DMS79 treated with DMSO at 0.1 percent for 48 hours (cell line): ENCODE measurements around the gene ATP6V0A4.
"Not testable (repeated sequence)": the region's sequence is repeated elsewhere in the genome, so short reads cannot be mapped to it uniquely, and the experiment has no call there.

Experiments used
- DNase-seq: peaks from one replicate; lab custom pipeline; 2025; lab: John Stamatoyannopoulos, UW

ATP6V0A4 gene

DNA sequence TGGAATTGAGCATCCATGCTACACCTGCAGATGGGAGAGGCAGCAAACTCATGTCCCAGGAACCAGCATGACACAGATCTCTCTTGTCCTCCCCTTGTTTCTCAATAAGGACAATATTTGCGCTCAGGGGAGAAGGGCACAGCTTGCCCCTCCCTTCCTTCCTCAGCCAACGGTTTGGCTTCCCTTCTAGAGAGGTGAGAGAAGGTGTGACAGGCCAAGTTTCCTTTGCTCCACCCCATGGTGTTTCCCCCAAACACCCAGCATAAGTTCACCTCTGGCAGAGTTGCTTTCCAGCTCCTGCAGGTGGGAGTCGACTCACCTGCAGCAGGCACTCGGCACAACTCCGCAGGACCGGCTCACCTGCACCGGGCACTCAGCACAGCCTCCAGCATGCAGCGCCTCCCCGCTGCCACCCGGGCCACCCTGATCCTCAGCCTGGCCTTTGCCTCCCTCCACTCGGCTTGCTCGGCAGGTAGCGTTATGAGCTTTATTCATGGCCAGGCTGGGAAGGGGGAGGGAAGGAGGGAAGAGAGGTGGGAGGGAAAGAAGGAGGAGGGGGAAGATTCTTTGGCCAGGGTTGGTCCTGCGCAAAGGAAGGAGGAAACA lies at the start of gene ATP6V0A4, which contains the start of gene TMEM213:
Gene ATP6V0A4 (minus strand): TSS at position 482 of the 606 bp plus-strand sequence. CDS start 26,949 bp downstream, outside the sequence.
Gene TMEM213 (plus strand): TSS at position 280 of the 606 bp plus-strand sequence. CDS start 111 bp downstream, at position 391.
- DNase-seq: no peak

GRCh38 chr7:138845711-138846110 lies 47.7 kb upstream of the ATP6V0A4 start:
- no peak for DNase-seq

GRCh38 chr7:138843632-138844580 lies 45.9 kb upstream of the ATP6V0A4 start:
- DNase-seq: no peak

DNA sequence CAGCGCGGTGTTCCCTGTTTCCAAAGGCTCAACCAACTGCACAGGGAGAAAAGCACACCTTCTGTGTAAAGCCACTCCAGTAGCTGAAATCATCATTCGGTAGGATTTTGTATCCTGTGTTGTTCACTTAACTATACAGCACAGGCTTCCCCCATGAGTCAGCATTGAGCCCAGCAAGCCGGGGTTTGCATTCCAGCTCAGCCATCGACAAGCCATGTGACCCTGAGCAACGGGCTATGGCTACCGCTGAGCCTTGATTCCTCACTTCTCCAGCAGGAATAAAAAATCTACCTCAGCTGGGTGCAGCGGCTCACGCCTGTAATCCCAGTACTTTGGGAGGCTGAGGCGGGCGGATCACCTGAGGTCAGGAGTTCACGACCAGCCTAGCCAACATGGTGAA lies 44.1 kb upstream of the ATP6V0A4 start:
- DNase-seq: no peak

DNA sequence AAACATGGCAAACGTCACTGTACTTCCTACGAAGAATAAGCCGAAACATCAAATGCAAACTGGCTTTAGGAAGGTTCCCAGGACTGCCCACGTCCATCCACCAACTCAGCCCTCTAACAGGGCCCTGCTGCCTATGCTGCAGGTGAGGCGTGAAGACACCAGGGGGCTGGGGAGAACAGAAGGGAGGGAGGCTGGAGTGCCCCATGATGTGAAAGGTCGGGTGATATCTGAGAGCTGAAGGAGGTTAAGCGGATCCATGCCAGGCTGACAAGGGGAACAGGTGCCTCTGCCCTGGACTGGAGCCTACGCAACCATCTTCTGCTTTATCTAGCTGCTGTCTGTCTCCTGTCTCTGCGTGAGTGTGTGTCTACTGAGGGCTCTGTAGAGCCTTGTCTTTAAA lies 40.2 kb upstream of the ATP6V0A4 start:
- peak; percentile 22 for DNase-seq

DNA sequence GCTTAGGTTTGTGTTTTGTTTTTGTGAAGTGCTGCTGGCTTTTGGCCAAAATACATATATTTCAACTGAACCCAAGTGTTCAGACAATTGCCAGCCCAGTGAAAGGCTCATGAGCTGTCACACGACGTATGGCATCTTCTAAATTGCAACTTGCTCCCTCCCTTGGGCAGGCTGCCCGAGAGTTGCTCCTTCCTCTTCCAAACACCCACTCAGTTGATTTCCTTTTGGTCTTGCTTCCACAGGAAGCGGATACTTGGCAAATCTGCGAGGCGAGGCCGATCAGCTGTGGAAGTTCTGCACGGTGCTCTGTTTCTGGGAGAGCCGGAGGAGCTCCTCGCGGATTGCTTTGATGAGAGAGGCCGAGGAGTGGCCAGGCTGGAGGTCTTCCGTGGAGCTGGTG lies 39.6 kb upstream of the ATP6V0A4 start:
- DNase-seq: peak; percentile 57

DNA sequence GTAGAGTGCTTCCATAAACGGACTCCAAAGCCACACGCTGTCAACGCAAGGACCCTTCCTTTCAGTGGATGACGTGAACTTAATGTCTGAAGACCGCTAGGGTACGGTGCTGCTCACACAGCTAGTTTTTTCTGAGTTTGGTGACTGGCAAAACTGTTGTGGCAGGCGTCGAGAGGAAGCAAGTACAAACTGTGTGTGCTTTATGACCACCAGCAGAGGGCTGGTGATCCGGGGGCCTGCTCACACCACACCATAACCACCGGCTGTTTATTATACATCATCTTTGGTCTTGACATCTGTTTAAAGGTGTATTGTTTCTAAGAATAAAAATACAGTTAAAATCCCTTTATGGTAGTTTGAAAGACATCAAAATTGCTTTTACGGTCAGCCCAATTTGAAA lies 37.1 kb upstream of the ATP6V0A4 start:
- no peak for DNase-seq

DNA sequence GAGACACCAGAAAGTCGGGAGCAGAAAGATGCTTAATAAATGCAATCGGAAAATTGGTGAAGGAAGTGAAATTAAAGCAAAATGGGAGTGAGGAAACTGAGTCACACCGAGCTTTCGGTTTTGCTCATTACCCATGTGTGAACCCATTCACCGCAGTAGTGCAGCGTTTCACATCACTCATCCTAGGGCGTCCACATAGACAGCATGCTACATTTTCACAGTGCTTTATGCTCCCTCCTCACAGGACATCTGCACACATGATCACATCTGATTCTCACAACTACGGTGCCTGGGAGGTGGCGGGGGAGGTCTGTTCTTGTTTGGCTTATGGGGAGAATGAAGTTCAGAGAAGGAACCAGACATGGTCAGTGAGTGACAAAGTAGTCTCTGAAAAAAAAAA lies 36.6 kb upstream of the ATP6V0A4 start:
- DNase-seq: no peak

DNA sequence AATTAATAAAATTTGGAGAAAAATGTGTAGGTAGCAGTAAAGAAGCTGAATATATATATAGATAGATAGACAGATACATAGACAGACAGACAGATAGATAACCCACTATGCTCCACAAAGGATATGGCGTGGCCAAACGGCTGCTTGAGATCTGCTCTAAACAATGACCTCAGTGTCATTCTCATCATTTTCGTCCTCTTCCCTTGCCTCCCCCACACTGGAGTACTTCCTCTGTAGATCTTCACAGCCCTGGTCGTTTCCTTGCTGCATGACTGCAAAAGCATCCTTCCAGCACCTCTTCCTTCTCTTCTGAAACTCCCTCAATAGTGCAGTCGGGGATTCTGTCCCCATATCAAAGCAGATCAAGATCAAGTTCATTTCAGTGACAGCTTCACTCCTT lies 35.6 kb upstream of the ATP6V0A4 start:
- no peak for DNase-seq

DNA sequence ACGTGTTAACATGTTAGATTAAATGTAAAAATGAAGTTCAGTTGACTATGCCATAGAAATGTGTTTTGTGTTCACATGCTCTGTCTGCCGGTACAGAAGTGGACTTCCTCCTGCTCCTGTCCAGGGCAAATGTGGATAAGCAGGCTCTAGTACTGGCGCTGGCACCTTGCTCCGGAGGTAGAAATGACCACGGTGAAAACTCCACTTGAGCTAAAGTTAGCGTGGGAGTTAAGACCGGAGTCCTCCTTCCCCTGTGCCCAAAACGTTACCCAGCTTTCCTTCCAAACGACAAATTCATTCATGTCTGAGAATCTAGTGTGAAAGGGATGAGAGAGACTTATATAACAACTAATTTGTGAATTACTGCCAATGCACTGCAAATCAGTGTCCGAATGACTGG lies 35.0 kb upstream of the ATP6V0A4 start:
- no peak for DNase-seq

GRCh38 chr7:138829335-138829734 lies 31.3 kb upstream of the ATP6V0A4 start:
- no peak for DNase-seq

DNA sequence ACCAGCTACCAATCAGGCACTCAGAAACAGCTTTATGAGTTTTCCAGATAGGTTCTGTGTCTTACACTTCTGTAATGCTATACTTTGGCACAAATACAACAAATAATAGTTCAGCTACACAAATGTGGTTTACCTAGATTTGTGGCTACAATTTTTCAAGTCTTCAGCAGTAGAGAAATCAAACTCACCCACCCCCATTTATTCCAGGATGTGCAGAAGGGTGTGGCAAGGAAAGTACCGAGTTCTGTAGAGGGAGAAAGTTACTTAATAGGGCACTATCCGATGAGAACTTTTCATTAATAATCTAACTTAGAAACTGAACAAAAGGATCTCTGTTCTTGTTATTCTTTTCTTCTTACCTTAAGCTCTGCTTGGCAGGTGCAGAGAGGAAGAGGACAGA lies 30.3 kb upstream of the ATP6V0A4 start:
- DNase-seq: no peak

DNA sequence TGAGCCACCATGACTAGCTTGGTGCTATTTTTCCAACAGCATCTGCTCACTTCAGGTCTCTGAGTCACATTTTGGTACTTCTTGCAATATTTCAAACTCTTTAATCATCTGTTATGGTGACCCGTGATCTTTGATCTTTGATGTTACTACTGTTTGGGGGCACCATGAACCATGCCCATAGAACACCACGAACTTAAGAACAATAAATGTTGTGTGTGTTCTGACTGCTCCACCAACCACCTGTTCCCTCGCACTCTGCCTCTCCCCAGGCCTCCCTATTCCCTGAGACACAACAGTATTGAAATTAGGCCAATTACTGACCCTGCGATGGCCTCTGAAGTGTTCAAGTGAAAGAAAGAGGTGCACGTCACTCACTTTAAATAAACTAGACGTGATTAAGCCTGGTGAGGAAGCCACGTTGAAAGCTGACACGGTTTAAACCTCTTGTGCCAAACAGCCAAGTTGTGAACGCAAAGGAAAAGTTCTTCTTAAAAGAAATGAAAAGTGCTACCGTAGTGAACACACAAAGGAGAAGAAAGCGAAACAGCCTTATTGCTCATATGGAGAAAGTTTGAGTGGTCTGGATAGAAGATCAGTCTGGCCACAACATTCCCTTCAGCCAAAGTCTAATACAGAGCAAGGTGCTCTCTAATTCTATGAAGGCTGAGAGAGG lies 27.2 kb upstream of the ATP6V0A4 start:
- DNase-seq: no peak

- no peak for DNase-seq
Observed at GRCh38 chr7:138822867-138823535, 25.0 kb upstream of the ATP6V0A4 start.

- no peak for DNase-seq
Observed at GRCh38 chr7:138821912-138822311, 23.9 kb upstream of the ATP6V0A4 start.

- DNase-seq: no peak
Observed at GRCh38 chr7:138819625-138820024, 21.6 kb upstream of the ATP6V0A4 start.

- DNase-seq: no peak
Observed at GRCh38 chr7:138816650-138817049, 18.7 kb upstream of the ATP6V0A4 start.

GRCh38 chr7:138814816-138815332 lies 16.9 kb upstream of the ATP6V0A4 start:
- DNase-seq: no peak

DNA sequence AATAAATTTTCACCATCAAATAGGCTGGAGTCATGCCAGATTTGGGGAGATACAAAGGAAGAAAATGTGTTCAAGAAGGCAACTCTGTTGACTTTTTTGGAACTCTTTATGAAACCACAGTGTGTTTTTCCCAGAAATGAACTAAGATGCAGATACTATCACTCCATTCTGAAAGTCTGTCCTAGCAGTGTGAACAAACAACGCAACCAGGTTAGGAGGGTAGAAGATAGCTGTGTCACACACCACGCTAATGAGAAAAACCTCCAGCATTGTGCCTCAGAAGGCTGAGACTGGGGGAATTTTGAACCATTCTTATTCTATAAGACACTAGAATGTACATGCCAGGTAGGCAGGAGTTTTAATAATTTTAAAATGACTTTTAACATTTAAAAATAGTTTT lies 15.9 kb upstream of the ATP6V0A4 start:
- DNase-seq: no peak

DNA sequence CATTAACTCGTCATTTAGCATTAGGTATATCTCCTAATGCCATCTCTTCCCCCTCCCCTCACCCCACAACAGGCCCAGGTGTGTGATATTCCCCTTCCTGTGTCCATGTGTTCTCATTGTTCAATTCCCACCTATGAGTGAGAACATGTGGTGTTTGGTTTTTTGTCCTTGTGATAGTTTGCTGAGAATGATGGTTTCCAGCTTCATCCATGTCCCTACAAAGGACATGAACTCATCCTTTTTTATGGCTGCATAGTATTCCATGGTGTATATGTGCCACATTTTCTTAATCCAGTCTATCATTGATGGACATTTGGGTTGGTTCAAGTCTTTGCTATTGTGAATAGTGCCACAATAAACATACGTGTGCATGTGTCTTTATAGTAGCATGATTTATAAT lies 13.3 kb upstream of the ATP6V0A4 start:
- not testable (repeated sequence) for DNase-seq

DNA sequence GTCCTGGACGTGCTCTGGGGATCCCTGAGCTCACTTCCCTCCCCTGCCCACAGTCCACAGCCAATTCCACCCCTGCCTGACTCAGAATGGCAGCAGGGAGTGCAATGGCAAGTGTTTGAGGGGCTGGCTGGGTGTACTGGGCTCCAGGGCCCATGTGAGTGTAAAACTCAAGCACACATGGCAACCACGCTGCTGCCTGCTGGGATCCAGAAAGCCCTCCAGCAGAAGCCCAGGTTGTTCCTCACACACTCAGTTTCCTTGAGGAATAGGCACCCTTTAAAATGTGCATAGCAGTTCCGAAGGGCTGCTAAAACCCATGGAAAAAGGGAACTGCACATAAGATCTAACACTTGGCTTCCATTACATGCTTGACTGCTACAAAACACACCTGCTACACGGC lies 11.3 kb upstream of the ATP6V0A4 start:
- no peak for DNase-seq

DNA sequence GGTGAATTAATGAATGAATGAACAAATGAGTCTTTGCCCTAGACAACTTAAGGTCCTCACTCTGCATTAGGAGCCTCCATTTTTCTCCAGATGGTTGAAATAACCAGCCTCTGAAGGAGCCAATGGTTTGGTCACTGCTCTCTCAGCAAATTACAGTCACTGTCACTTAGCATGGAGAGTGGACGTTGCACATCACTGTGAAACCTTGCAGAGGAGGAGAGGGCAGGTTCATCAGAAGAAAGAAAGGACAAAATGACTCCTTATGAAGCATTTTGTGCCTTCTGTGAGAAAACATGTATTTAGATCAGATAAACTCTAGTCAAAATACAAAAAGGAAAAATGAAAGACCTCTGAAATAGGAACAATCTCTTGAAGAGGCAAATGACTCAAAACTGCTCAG lies 6.6 kb upstream of the ATP6V0A4 start:
- no peak for DNase-seq
